Peyer's patch (tissue), 4 donors: ENCODE results near the gene HYAL4.

Source experiments
- POLR2A ChIP-seq, 2 donors: fragments of 450-650 bp; IDR thresholded peaks; one replicate each; pipeline ENCODE4 v1.5.1; 2017; ENCODE audit warnings: antibody characterized with exemption in 2 of 2, mild to moderate bottlenecking in 2 of 2, moderate library complexity in 2 of 2
- TF ChIP-seq, protein P1 (sequence below), 6 experiments: fragments of 450-650 bp in 4 of 6; fragments of 200-600 bp in 2 of 6; sonication (generic) in 1 of 6; IDR thresholded peaks; one replicate each; pipeline ENCODE4 v1.5.1; 2017 to 2019; ENCODE audit warnings: antibody characterized with exemption in 6 of 6, mild to moderate bottlenecking in 3 of 6, moderate library complexity in 1 of 6

DNA sequence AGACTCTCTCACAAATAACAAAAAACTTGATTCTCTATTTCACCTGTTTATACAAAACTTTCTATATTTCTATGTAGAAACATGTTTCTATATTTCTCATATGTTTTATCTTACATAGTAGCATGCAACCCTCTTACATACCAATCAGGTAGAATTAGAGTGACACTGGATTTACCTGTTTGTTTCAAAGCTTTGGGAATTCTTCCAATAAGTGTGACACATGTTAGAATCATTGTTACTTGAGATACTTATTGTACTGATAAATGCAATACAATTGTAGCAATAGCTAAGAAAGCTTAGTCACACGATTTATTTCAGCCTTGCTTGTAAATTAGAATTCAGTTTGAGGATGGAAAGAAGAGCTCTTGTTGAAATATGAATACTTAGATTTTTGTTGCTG is 4.9 kb downstream of the HYAL4 start:
- TF ChIP-seq, protein P1, sequence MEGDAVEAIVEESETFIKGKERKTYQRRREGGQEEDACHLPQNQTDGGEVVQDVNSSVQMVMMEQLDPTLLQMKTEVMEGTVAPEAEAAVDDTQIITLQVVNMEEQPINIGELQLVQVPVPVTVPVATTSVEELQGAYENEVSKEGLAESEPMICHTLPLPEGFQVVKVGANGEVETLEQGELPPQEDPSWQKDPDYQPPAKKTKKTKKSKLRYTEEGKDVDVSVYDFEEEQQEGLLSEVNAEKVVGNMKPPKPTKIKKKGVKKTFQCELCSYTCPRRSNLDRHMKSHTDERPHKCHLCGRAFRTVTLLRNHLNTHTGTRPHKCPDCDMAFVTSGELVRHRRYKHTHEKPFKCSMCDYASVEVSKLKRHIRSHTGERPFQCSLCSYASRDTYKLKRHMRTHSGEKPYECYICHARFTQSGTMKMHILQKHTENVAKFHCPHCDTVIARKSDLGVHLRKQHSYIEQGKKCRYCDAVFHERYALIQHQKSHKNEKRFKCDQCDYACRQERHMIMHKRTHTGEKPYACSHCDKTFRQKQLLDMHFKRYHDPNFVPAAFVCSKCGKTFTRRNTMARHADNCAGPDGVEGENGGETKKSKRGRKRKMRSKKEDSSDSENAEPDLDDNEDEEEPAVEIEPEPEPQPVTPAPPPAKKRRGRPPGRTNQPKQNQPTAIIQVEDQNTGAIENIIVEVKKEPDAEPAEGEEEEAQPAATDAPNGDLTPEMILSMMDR (IDR thresholded peaks at IDR 0.05): no peak
- no peak for TF ChIP-seq POLR2A (IDR thresholded peaks at IDR 0.05)
